ENCODE results near the gene CACNA2D2. TPM values are rescaled to one million over a fixed set of nuclear protein-coding genes. Genes with fewer than 3 reads are reported as not detected.

The CACNA2D2 gene
- total and polyA plus RNA-seq, 2 of the 8 experiments (the other 6 are each of a cell fraction or from before 2014, with no cell fraction given) = 14.1 to 25.0 TPM

GRCh38 chr3:50336452-50337174 lies 166.8 kb downstream of the CACNA2D2 start:
- 0 out of 2 replicates have a peak overlapping the region, but pooled peaks have one; percentile 2 for H2AFZ ChIP-seq (ENCODE audit: low read length)
- 2% methylated on average over 18 of the region's 31 CpGs; no CpG with 5 or more reads in 1 of the 2 experiments for WGBS, 2 experiments (ENCODE audit: extremely low coverage in 1 of 2, insufficient coverage in 1 of 2, insufficient read length in 1 of 2, insufficient replicate concordance in 2 of 2, low coverage in 1 of 2, low lambda C conversion rate in 2 of 2, missing lambda C conversion rate in 1 of 2)
- peak overlapping the region; percentile 59; the same call in 1 of the 2 replicates for H4K8ac ChIP-seq (ENCODE audit: extremely low read depth, insufficient read depth, low read length)
- ChIA-PET CTCF (ENCODE audit: partially characterized antibody) (interaction anchor here (0.7 to 7.7 kb wide), 18 partner anchors 8 to 1053 kb away, joined by 3 to 60 read pairs (median 4); partner anchors contain the start of genes CISH, HYAL1, HYAL2 and HYAL3), POLR2A (ENCODE audit: partially characterized antibody) (interaction anchor here (0.6 to 4.4 kb wide), 21 partner anchors 8 to 233 kb away, joined by 3 to 40 read pairs (median 5); partner anchors contain the start of genes CYB561D2, HEMK1, HYAL2 and HYAL3)
- peak overlapping the region; percentile 61; the same call in 1 of the 2 replicates for H3K18ac ChIP-seq (ENCODE audit: extremely low read depth, low read length)
- peaks cover 4 to 10% of the 10 kb centered on the region in 2 experiments for H4K20me1 ChIP-seq (replicated peaks in 1 of 2; ENCODE audit: control insufficient read depth in 1 of 2, insufficient read depth in 2 of 2, low read length in 2 of 2)
- peaks cover 0 to 15% (median 14%) of the 10 kb centered on the region in 4 experiments; a peak in 5 of 7 replicates for H3K4me1 ChIP-seq (replicated peaks in 1 of 4; ENCODE audit: control insufficient read depth in 3 of 4, insufficient read depth in 4 of 4, low read length in 3 of 4)
- H3K9me3 ChIP-seq (ENCODE audit: insufficient read depth in 2 of 2, low read depth in 1 of 2, low read length in 1 of 2) = no peaks in the 10 kb centered on the region
- peak overlapping the region; percentile 86; the same call in 1 of the 2 replicates for H2BK5ac ChIP-seq (ENCODE audit: low read depth, low read length)
- no peak overlapping the region for H2BK120ac ChIP-seq (replicated peaks; ENCODE audit: low read depth, low read length)
- no peak overlapping the region for H3K14ac ChIP-seq (ENCODE audit: insufficient read length)
- no peak overlapping the region for H2AK5ac ChIP-seq (ENCODE audit: low read depth, low read length)
- peaks cover 6% of the 10 kb centered on the region; the same call in 1 of the 2 replicates for H3K79me1 ChIP-seq (ENCODE audit: low read depth, low read length)
- H3K36me3 ChIP-seq (ENCODE audit: control insufficient read depth in 2 of 4, insufficient read depth in 4 of 4, low read length in 3 of 4) = peaks cover 2 to 5% (median 4%) of the 10 kb centered on the region in 4 experiments; a peak in 4 of 8 replicates
- H3K4ac ChIP-seq (replicated peaks; ENCODE audit: insufficient read length, low read depth, low read length) = no peak overlapping the region
- peak overlapping the region; percentile 95 to 98 for H3K4me2 ChIP-seq (ENCODE audit: insufficient read depth in 1 of 2, low read depth in 2 of 2, low read length in 2 of 2)
- peak overlapping the region; percentile 11; the same call in 1 of the 2 replicates for H2BK12ac ChIP-seq (ENCODE audit: low read depth, low read length)
- peak overlapping the region; percentile 93 for H4K91ac ChIP-seq (replicated peaks; ENCODE audit: insufficient read length, low read length)
- peak overlapping the region; percentile 79 for H3K56ac ChIP-seq (replicated peaks; ENCODE audit: insufficient read length, low read depth, low read length)
- peak overlapping the region; percentile 89 for H4K5ac ChIP-seq (ENCODE audit: insufficient read length, low read depth, low read length)
- peak overlapping the region; percentile 77 to 88 (median 84) for H3K9ac ChIP-seq (replicated peaks in 1 of 4; ENCODE audit: extremely low read depth in 1 of 4, low read depth in 3 of 4, low read length in 3 of 4)
- peaks cover 18 to 37% (median 32%) of the 10 kb centered on the region in 4 experiments for H3K27me3 ChIP-seq (replicated peaks in 1 of 4; ENCODE audit: control insufficient read depth in 3 of 4, extremely low read depth in 1 of 4, insufficient read depth in 3 of 4, low read length in 3 of 4)
- H2BK15ac ChIP-seq (ENCODE audit: low read length) = no peak overlapping the region
- FAIRE-seq = no peak
- peaks cover 0 to 28% of the 10 kb centered on the region in 2 experiments; a peak in 2 of 4 replicates for H3K79me2 ChIP-seq (ENCODE audit: control insufficient read depth in 1 of 2, insufficient read depth in 2 of 2, low read length in 2 of 2)
- H3K27ac ChIP-seq (ENCODE audit: low read depth, low read length) = peak overlapping the region; percentile 72; the same call in 1 of the 2 replicates
- no peak overlapping the region for H2BK20ac ChIP-seq (ENCODE audit: low read length)
- peak overlapping the region; percentile 72 to 96 (median 88) for H3K4me3 ChIP-seq (ENCODE audit: extremely low read depth in 1 of 4, insufficient read depth in 2 of 4, low read depth in 3 of 4, low read length in 4 of 4)
- no peak overlapping the region for H3K23ac ChIP-seq (ENCODE audit: insufficient read length)
- no peak for DNase-seq (ENCODE audit: low read depth in 1 of 2, low spot score in 2 of 2)
- peaks cover 18% of the 10 kb centered on the region for H3K23me2 ChIP-seq (ENCODE audit: low read depth, low read length)
- peak in 1 of 2 experiments; percentile 67; a peak in 1 of 4 replicates for TF ChIP-seq SIN3A (conservative IDR thresholded peaks at IDR 0.05 in 1 of 2, IDR thresholded peaks at IDR 0.05 in 1 of 2; ENCODE audit: low read depth in 1 of 2, low read length in 2 of 2)
- TF ChIP-seq KDM4A (IDR thresholded peaks at IDR 0.05; ENCODE audit: low read depth, low read length, severe bottlenecking) = peak; percentile 26

Data from H1 (cell line).